Spleen (tissue), 11 donors: ENCODE measurements around the gene FBXW4. TPM values are rescaled to one million over a fixed set of nuclear protein-coding genes. Genes with fewer than 3 reads are reported as not detected.

Source experiments
- DNase-seq: peaks from one replicate; pipeline ENCODE4 v3.0.0-alpha.2; 2020
- H3K27ac ChIP-seq, 8 donors: fragments of 200-600 bp; sonication (generic) in 7 of 8; 1 replicate in 4 of 8; 2 replicates in 4 of 8; pipeline versions ENCODE4 v1.5.0 to v1.8.0; 2016 to 2021; ENCODE audit warnings: inconsistent platforms in 4 of 8, mild to moderate bottlenecking in 4 of 8, moderate library complexity in 1 of 8
- H3K27me3 ChIP-seq, 7 donors: fragments of 200-600 bp; sonication (generic) in 6 of 7; replicated peaks in 1 of 7; 1 replicate in 4 of 7; 2 replicates in 3 of 7; pipeline versions ENCODE4 v1.5.0 to v1.8.0; 2016 to 2021; ENCODE audit warnings: inconsistent platforms in 3 of 7, mild to moderate bottlenecking in 1 of 7
- H3K36me3 ChIP-seq, 6 donors: fragments of 200-600 bp; sonication (generic) in 5 of 6; 1 replicate in 4 of 6; 2 replicates in 2 of 6; pipeline versions ENCODE4 v1.5.0 to v1.8.0; 2016 to 2021; ENCODE audit warnings: inconsistent platforms in 2 of 6
- H3K4me1 ChIP-seq, 6 donors: fragments of 200-600 bp; sonication (generic) in 5 of 6; 1 replicate in 3 of 6; 2 replicates in 3 of 6; pipeline versions ENCODE4 v1.5.0 to v1.8.0; 2016 to 2021; ENCODE audit warnings: inconsistent platforms in 3 of 6
- H3K4me3 ChIP-seq, 8 donors: fragments of 200-600 bp; sonication (generic) in 7 of 8; 1 replicate in 4 of 8; 2 replicates in 4 of 8; pipeline versions ENCODE4 v1.5.0 to v1.8.0; 2016 to 2021; ENCODE audit warnings: inconsistent platforms in 4 of 8, mild to moderate bottlenecking in 4 of 8, moderate library complexity in 2 of 8
- H3K9me3 ChIP-seq, 8 donors: fragments of 200-600 bp; sonication (generic) in 7 of 8; 1 replicate in 4 of 8; 2 replicates in 4 of 8; pipeline versions ENCODE4 v1.5.0 to v1.8.0; 2016 to 2021; ENCODE audit warnings: inconsistent platforms in 4 of 8
- POLR2A ChIP-seq, 3 donors: fragments of 450-650 bp; IDR thresholded peaks; one replicate each; pipeline ENCODE4 v1.5.1; 2017; ENCODE audit warnings: antibody characterized with exemption in 3 of 3, mild to moderate bottlenecking in 1 of 3
- POLR2AphosphoS5 ChIP-seq, 3 donors: sonication (generic); formaldehyde crosslinking; IDR thresholded peaks; one replicate each; pipeline ENCODE4 v1.5.1; 2017; ENCODE audit warnings: antibody characterized with exemption in 3 of 3
- WGBS, 5 donors: extraction: QIAGEN DNeasy Blood & Tissue Kit in 3 of 5; methylation state at CpG; one replicate each; pipeline versions ENCODE4 v1.1.5 to v1.1.7; 2013 to 2018; 5-methylcytosine and 5-hydroxymethylcytosine counted together
- intact Hi-C: fragments of 100-400 bp; cut with DNase I; formaldehyde crosslinking; loops from one replicate; pipeline ENCODE4 v1.15.0; 2023; ENCODE audit warnings: low total_unique reads
- polyA plus RNA-seq, 3 donors: library from polyadenylated mRNA; stranded (reverse); fragments of 200-250 nt; gene quantifications; one replicate each; pipeline ENCODE4 v1.2.1, GENCODE V29; 2013
- total RNA-seq, 7 donors: library from RNA; depleted of rRNA in 3 of 7; stranded (reverse); fragments of >200 nt in 3 of 7; fragmentation: NEBNext Ultra II Directional in 4 of 7; extraction: Animal tissue kit (Norgen Biotek cat#: 25700) in 4 of 7; gene quantifications; one replicate each; pipeline versions ENCODE4 v1.1.0 to v1.2.1, GENCODE V29; 2016 to 2021
- TF ChIP-seq, protein P1 (sequence below), 11 experiments: fragments of 200-600 bp in 7 of 11; fragments of 450-650 bp in 4 of 11; sonication (generic) in 4 of 11; IDR thresholded peaks in 8 of 11; conservative IDR thresholded peaks in 3 of 11; 1 replicate in 7 of 11; 2 replicates in 4 of 11; pipeline versions ENCODE4 v1.4.0 to v1.8.0; 2016 to 2021; ENCODE audit warnings: antibody characterized with exemption in 11 of 11, inconsistent platforms in 4 of 11, mild to moderate bottlenecking in 1 of 11
- donor health status: healthy with polysubstance abuse.
- donor health status: DM: no; HTN: no; CAD: no; lungs with moderate emphysema.
- donor health status: DM: no; HTN: no; CAD: no.
- donor health status: Bipolar disorder and iron deficiency.
- donor health status: healthy.
- donor health status: DM: no; HTN: no; CAD: no.
- donor health status: DM: yes; HTN: yes; CAD: no.

The FBXW4 gene
- total and polyA plus RNA-seq, 10 donors, result 24.1 to 78.1 (median 54.8) TPM

DNA sequence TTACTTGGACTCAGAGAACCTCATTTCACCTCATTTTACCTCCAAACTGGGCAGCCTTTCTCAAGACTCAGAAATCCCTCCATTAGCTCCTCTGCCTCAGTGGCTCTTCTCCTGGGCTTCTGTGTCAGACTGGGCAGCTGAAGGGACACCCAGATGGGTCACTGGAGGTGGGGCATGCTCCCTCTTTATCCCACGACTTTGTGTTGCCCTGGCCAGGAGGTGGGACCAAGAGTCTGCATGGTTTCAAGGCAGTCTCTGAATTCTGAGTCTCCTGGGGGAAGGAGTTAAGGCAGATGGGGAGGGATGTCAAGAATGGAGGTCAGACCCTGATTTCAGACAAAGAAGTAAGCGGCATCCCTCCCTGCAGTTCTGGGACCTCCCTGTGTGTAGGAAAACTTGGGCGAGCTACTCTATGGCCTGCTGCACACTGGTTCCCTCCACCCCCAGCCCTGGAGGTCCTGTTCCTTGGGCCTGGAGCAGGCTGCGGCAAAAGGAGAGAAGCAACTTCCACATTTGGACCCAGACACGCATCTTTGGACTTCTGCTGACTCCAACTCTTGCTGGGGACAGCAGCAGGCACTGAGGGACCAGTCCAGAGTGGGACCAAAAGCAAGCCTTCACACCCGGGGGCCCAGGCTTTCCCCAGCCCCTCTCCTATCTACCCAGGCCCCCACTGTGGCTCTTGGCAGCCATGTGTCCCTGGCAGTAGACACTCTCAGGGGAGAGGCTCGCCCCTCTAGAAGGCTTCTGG lies 117.7 kb downstream of the FBXW4 start:
- DNase-seq, result no peak
- no peak for TF ChIP-seq POLR2AphosphoS5 (IDR thresholded peaks at IDR 0.05)
- no peak for TF ChIP-seq POLR2A (IDR thresholded peaks at IDR 0.05)
- TF ChIP-seq, protein P1, sequence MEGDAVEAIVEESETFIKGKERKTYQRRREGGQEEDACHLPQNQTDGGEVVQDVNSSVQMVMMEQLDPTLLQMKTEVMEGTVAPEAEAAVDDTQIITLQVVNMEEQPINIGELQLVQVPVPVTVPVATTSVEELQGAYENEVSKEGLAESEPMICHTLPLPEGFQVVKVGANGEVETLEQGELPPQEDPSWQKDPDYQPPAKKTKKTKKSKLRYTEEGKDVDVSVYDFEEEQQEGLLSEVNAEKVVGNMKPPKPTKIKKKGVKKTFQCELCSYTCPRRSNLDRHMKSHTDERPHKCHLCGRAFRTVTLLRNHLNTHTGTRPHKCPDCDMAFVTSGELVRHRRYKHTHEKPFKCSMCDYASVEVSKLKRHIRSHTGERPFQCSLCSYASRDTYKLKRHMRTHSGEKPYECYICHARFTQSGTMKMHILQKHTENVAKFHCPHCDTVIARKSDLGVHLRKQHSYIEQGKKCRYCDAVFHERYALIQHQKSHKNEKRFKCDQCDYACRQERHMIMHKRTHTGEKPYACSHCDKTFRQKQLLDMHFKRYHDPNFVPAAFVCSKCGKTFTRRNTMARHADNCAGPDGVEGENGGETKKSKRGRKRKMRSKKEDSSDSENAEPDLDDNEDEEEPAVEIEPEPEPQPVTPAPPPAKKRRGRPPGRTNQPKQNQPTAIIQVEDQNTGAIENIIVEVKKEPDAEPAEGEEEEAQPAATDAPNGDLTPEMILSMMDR (IDR thresholded peaks at IDR 0.05 in 8 of 11, conservative IDR thresholded peaks at IDR 0.05 in 3 of 11), result no peak
- Histone ChIP-seq H3K36me3 (peaks cover 0 to 64% (median 34%) of the 10 kb centered on the region in 6 donors), H3K4me1 (no peaks in the 10 kb centered on the region), H3K27me3 (no peaks in the 10 kb centered on the region), H3K27ac (no peak overlapping the region), H3K4me3 (no peak overlapping the region), H3K9me3 (peaks cover 0 to 12% (median 3%) of the 10 kb centered on the region in 8 donors)
- WGBS, 5 donors, result 89 to 95% (median 94%) methylated on average over 4 to 7 of the region's 7 CpGs
- intact Hi-C loops, result no loop called here

DNA sequence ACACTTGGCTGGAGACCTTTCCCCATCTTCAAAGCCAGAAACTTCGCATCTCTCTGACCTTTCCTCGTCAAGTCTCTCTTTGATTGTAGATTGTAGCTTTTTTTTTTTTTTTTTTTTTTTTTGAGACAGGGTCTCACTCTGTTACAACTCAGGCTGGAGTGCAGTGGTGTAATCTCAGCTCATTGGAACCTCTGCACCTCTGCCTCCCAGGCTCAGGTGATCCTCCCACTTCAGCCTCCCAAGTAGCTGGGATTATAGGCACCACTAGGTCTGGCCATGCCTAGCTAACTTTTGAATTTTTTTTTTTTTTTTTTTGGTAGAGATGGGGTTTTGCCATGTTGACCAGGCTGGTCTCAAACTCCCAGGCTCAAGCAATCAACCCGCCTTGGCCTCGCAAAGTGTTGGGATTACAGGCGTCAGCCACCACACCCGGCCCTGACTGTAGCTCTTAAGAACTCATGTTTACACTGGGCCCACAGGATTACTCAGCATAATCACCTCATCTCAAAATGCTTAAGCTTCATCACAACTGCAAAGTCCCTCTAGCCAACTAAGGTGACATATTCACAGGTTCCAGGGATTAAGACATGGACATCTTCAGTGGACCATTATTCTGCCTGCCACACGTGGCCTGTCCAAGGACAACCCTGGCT lies 118.6 kb downstream of the FBXW4 start:
- DNase-seq, result no peak
- TF ChIP-seq POLR2A (IDR thresholded peaks at IDR 0.05), result no peak
- peaks cover 0 to under 1% (median 0%) of the 10 kb centered on the region in 6 donors for H3K4me1 ChIP-seq
- H3K27ac ChIP-seq, result no peak overlapping the region
- intact Hi-C loops, result no loop called here
- H3K27me3 ChIP-seq, result no peaks in the 10 kb centered on the region
- WGBS, 5 donors, result 84 to 95% (median 93%) methylated on average over 6 to 7 of the region's 7 CpGs
- H3K4me3 ChIP-seq, result no peak overlapping the region
- H3K9me3 ChIP-seq, result peaks cover 0 to 12% (median 3%) of the 10 kb centered on the region in 8 donors
- H3K36me3 ChIP-seq, result peaks cover 0 to 54% (median 33%) of the 10 kb centered on the region in 6 donors

DNA sequence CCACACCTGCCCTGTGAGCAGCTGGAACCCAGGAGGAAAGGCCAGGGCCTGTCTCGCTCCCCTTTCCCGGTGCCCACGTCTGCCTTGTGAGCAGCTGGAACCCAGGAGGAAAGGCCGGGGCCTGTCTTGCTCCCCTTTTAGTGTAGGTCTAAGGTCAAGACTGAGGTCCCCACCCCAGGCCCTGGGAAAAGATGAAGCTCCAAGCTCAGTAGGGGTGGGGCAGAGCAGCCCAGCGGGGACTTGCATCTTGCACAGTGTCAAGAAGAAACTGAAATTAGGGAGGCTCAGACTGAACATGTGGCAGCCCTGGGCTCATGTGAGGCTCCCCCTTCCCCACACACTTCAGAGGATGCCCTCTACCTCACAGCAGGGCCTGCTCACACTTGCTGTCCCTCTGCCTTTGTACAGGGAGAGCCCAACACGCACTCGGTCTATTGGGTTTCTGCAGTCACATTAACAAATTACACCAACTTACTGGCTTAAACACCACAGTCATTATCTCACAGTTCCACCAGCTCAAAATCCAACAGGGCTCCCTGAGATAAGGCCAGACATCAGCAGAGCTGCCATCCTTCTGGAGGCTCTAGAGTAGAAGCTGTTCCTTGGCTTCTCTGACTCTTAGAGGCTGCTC lies 119.3 kb downstream of the FBXW4 start:
- H3K9me3 ChIP-seq, result peaks cover 0 to 12% (median 3%) of the 10 kb centered on the region in 8 donors
- 82 to 97% (median 89%) methylated on average over 5 to 7 of the region's 7 CpGs for WGBS, 5 donors

DNA sequence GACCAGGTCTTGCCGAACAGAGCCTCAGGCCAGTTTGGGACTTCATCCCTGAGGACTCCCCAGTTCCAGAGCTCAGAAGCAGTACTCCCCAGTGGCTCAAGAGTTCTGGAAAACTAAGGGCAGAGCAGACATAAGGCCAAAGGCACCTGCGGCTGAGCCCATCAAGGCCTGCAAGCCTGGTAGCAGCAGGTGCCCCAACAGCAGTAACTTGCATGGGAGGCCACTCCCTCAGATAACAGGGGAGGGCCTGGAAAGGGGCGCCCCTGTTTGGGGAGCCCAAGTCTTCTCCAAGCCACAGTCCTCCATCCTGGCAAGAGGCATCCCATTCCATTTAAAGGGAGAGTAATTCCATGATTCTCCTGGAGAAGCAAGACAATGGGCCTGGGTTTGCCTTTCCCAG lies 119.9 kb downstream of the FBXW4 start:
- no peak for DNase-seq
- H3K27ac ChIP-seq, result no peak overlapping the region
- H3K27me3 ChIP-seq, result peaks cover 0 to 12% (median under 1%) of the 10 kb centered on the region in 7 donors
- H3K9me3 ChIP-seq, result peaks cover 0 to 12% (median 3%) of the 10 kb centered on the region in 8 donors
- intact Hi-C loops, result no loop called here
- H3K4me1 ChIP-seq, result peaks cover 6 to 13% (median 11%) of the 10 kb centered on the region in 6 donors
- TF ChIP-seq POLR2AphosphoS5 (IDR thresholded peaks at IDR 0.05) (no peak), POLR2A (IDR thresholded peaks at IDR 0.05) (no peak)
- TF ChIP-seq, protein P1 (IDR thresholded peaks at IDR 0.05 in 8 of 11, conservative IDR thresholded peaks at IDR 0.05 in 3 of 11), result no peak
- WGBS, 5 donors, result 89 to 96% (median 94%) methylated on average over 2 to 3 of the region's 3 CpGs
- H3K36me3 ChIP-seq, result peaks cover 0 to 41% (median 22%) of the 10 kb centered on the region in 6 donors
- H3K4me3 ChIP-seq, result no peak overlapping the region

More for the DNA sequence above, 119.3 kb downstream of the FBXW4 start:
- TF ChIP-seq, protein P1 (IDR thresholded peaks at IDR 0.05 in 8 of 11, conservative IDR thresholded peaks at IDR 0.05 in 3 of 11), result no peak
- TF ChIP-seq POLR2AphosphoS5 (IDR thresholded peaks at IDR 0.05), result no peak
- no peak for TF ChIP-seq POLR2A (IDR thresholded peaks at IDR 0.05)
- DNase-seq, result no peak
- Histone ChIP-seq H3K27me3 (peaks cover 0 to 6% (median 0%) of the 10 kb centered on the region in 7 donors), H3K4me1 (peaks cover 3 to 7% (median 4%) of the 10 kb centered on the region in 6 donors), H3K27ac (no peak overlapping the region), H3K4me3 (no peak overlapping the region), H3K36me3 (peaks cover 0 to 47% (median 27%) of the 10 kb centered on the region in 6 donors)
- intact Hi-C loops, result no loop called here
